Erythroblast (primary cell): ENCODE measurements around the gene GXYLT1.

Experiments
- GATA1 ChIP-seq: IDR thresholded peaks from 2 replicates; pipeline ENCODE4 v1.6.1; 2011; ENCODE audit warnings: low read depth, mild to moderate bottlenecking, control low read depth, low read length, moderate library complexity
- POLR2A ChIP-seq: IDR thresholded peaks from 2 replicates; pipeline ENCODE4 v1.6.1; 2011; ENCODE audit warnings: mild to moderate bottlenecking, low read length

DNA sequence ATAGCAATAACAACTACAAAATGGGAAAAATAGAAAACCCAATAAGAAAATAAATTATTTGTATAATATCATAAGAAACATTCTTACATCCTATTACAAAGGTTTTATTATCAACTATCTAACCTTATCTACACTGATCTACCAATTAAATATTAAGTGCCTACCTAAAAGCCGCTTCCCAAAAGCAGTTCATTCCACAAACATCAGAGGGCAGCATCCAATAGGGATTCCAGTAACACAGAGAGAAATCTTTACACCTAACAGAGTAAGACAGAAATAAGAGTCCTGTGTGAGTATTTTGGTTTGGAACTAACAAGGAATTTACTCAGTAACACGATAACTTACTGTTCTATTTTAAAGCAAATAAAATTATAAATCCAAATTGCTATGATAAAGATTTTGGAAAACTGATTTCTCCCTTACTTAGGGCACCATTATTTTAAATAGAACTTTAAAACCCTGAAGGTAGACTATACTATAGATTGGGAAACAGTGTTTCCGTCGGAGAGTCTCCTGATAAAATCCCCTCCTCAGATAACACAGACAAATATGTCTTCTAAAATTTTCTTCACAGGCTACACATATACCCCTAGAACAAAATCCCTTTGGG is 15.0 kb downstream of the GXYLT1 start:
- TF ChIP-seq POLR2A = no peak
- TF ChIP-seq GATA1 = no peak
